Left hindlimb (tissue), 1 donor: ENCODE measurements around the gene MT3.
"Not testable (repeated sequence)": the region's sequence is repeated elsewhere in the genome, so short reads cannot be mapped to it uniquely, and the experiment has no call there.

Experiments
- DNase-seq: peaks from one replicate; pipeline ENCODE4 v3.0.0-alpha.2; 2018

The MT3 gene

DNA sequence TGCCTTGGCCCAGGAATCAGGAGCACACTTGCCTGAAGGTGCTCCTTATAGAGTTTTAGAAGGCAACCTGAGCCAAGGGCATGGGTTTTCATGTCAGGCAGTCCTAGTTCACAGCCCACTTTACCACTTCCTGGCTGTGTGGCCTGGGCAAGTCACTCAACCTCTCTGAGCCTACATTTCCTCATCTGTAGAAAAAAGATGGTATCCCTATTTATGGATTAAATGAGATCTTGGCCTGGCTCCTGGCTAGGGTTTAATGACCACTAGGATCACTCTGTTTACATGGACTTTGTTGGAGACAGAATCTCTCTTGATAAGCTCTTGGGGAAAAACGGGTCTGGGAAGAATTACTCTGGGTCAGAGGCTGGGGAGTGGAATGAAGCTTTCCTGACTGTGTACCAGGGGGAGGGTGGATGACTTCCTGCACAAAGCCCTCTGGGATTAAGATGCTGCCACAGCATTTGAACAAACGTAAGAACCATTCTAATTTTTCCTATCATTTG is 21.3 kb downstream of the MT3 start:
- DNase-seq: no peak

DNA sequence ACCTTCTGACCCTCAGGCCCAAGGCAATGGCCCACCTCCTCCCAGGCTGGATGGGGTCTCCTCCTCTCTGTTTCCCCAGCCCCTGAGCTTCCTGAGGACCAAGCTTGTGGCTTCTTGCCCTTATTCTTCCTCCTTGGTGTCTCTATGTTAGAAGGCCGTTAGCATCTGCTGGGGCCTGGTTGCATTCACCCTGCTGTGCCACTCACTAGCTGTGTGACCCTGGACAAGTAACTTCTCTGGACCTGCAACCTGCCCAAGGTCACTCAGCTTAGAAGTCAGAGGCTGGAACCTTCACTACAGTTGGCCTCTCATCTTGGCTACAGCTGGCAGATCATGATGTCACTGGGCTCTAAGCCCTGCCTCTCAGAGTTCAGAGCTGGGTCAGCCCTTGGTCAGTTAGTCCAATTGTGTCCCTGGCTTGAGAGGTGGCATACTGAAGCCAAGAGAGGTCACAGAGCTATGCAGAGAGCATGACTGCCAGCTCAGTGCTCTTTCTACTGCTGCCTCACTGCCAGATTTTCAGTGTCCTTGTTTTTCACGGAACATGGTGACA is 22.0 kb downstream of the MT3 start:
- DNase-seq: no peak

DNA sequence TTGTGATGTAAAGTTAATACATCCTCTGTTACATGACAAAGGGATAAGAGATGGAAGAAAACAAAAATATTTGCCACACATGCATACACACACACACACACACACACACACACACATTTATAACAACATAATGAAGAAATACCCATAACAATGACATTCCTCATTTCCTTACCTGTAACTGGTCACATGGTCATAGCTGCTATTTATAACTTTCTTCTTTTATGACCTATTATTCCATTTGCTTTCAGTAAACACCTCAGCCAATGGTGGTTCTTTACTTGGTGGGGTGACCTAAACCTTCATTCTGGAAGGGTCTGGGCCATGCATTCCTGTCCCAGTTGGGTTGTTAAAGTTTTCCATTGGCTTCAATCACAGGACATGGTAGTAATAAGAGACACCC is 24.4 kb downstream of the MT3 start:
- DNase-seq: no peak

DNA sequence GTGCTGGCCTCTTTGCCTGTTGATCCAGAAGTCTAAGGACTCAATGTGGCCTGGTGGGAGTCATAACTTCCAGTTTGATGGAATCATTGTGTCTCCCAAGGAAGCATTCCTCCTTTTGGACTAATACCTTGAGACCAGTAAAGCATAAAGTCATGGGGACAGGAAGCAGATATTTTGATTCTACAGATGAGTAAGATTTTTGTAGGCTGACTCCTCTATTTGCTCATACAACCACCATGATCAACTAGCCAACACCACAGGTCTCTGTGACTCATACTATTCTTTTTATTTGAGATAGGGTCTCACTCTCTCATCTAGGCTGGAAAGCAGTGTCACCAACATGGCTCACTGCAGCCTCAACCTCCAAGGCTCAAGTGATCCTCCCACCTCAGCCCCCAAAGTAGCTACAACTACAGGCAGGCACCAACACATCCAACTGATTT is 25.2 kb downstream of the MT3 start:
- DNase-seq: no peak

DNA sequence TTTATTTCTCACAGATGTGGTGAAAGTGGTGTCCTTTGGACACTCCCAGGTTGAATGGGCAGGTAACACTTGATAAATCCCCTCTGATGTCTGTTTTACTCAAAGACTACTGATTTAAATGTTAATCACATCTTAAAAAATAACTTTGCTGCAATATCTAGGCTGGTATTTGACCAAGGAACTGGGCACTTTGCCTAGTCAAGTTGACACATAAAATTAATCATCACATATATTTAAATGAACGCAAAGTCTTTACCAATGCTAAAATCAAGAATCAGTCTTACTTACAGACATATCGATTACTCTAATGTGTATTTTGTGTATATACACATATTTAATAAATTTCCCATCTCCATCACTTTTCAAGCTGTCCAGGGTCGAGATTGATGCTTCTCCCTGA is 26.0 kb downstream of the MT3 start:
- DNase-seq: no peak

DNA sequence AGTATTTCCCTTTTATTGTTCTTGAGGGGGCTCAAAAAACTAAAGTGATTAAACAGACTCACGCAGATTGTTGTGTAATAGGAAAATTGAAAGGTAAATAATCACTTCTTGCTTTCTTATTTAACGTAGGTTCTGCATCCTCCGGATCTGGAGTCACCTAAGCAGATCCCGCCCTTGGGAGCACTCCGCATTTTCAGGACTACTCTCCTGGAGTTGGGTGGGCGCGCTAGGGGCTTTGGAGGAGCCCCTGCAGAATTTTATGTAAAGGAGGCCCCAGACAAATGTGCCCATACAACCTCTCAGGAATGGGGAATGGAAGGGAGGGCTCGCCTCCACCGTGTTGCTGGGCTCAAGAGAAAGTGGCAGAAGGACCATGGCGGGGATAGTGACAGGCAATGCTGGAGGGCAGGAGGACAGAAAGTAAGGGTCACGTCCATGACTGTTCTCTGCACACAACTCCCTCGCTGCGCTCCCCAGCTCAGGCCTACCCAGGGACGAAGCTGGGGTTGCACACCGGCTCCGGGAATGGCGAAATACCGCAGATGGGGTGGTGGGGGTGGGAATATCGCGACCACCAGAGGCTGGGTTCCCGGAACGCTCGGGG is 27.4 kb downstream of the MT3 start:
- no peak for DNase-seq

DNA sequence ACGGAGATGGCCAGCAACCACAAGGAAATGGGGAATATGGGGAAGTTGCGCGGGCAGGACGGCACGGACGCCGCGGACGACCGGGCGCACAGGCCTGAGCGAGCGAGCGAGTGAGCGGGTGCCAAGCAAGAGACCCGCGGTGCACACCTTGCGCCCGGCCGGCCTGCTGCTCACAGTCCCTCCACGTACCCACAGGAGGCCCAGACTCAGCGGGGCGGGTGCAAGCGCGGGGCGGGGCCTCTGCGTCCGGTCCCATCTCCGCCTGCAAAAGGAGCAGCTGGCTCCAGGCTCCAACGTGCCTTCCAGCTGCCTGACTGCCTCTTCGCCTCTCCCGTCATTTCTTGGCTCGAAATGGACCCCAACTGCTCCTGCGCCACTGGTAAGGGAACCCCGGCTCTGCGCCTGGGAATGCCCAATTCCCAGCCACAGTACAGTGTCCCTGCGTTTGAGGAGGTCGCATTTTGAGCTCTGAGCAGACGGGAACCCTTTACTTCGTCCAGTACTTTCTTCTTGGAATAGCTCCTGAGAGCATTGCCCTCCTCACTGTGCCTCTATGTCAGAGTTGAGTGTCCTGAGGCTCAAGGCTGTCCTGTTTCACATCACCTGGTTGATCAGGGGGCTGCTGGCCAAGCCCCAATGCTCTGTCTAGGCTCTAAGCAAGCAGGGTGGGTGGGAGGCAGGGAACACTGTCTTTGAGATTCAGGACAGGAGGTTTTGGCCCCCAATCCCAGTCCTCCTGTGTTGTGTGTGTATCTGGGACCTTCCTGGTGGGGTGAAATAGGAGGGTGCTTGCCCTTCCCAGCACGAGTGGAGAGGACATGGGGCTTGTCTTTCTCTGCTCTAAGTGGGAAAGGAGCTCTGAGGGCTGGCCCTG is 28.1 kb downstream of the MT3 start:
- peak; percentile 81 for DNase-seq

DNA sequence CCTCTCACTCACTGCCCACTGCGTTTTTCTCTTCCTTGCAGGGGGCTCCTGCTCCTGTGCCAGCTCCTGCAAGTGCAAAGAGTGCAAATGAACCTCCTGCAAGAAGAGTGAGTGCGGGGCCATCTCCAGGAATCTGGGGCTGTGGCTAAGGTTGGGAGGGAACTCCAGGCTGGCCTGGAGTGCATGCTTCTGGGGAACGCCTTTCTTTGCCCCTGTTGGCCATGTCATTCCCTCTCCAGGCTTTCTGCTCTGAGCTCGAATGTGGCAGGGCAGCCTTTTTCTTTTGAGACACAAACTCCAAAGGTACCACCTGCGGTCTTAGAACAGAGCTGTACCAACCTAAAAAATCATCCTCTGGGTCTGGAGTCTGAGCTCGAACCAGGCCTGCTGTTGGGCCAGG is 28.8 kb downstream of the MT3 start:
- no peak for DNase-seq

DNA sequence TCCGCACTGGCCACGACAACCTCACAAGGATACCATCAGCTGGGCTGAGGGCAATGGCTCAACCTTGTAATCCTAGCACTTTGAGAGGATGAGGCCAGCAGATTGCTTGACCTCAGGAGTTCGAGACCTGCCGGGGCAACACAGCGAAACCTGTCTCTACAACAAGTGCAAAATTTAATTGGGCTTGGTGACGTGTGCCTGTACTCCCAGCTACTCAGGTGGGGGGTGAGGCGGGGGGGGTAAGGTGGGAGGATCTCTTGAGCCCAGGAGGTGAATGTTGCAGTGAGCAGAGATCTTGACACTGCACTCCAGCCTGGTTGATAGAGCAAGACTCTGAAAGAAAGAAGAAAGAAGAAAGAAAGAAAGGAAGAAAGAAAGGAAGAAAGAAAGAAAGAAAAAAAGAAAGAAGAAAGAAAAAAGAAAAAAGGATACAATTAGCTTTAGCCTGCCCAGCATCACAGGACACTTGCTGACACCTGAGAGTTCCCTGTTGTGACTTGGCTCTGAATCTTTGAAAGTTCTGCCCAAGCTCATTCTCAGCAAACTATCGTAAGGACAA is 31.1 kb downstream of the MT3 start:
- DNase-seq: no peak

DNA sequence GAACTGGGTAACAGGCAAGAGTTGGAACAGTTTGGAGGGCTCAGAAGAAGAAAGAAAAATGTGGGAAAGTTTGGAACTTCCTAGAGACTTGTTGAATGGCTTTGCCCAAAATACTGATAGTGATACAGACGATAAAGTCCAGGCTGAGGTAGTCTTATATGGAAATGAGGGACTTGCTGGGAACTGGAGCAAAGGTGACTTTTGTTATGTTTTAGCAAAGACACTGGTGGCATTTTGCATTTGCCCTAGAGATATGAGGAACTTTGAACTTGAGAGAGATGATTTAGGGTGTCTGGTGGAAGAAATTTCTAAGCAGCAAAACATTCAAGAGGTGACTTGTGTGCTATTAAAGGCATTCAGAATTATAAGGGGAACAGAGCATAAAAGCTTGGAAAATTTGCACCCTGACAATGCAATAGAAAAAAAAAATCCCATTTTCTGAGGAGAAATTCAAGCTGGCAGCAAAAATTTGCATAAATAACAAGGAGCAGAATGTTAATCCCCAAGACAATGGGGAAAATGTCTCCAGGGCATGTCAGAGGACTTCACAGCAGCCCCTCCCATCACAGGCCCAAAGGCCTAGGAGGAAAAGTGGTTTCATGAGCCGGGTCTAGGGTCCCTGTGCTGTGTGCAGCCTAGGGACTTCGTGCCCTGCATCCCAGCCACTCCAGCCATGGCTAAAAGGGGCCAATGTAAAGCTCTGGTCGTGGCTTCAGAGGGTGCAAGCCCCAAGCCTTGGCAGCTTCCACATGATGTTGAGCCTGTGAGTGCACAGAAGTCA is 32.5 kb downstream of the MT3 start:
- not testable (repeated sequence) for DNase-seq

DNA sequence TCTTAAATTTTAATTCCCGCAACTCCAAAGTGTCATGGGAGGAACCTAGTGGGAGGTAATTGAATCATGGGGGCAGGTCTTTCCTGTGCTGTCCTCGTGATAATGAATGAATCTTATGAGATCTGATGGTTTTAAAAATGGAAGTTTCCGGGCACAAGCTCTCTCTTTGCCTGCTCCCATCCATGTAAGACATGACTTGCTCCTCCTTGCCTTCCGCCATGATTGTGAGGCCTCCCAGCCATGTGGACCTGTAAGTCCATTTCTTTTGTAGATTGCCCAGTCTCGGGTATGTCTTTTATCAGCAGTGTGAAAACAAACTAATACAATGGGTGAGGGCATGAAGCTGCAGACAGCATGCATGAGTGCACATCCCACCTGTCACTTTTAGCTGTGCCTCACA is 33.9 kb downstream of the MT3 start:
- not testable (repeated sequence) for DNase-seq

DNA sequence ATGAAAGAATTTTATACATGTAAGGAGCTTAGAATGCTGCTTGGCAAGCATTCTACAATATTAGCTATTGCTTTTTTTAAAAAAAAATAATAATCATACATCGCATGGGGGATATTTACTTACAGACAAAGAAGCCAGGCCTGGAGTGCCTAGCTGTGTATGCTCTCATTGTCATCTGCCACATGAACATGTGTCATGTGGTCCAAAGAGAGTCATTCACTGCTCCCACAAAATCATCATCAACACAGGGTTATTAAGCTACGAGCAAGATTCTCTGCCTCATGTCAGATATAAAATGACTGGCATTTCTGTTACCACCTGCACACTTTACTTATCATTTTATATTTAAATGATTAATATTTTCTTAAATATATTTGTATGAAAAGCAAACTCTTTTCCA is 34.3 kb downstream of the MT3 start:
- DNase-seq: no peak

DNA sequence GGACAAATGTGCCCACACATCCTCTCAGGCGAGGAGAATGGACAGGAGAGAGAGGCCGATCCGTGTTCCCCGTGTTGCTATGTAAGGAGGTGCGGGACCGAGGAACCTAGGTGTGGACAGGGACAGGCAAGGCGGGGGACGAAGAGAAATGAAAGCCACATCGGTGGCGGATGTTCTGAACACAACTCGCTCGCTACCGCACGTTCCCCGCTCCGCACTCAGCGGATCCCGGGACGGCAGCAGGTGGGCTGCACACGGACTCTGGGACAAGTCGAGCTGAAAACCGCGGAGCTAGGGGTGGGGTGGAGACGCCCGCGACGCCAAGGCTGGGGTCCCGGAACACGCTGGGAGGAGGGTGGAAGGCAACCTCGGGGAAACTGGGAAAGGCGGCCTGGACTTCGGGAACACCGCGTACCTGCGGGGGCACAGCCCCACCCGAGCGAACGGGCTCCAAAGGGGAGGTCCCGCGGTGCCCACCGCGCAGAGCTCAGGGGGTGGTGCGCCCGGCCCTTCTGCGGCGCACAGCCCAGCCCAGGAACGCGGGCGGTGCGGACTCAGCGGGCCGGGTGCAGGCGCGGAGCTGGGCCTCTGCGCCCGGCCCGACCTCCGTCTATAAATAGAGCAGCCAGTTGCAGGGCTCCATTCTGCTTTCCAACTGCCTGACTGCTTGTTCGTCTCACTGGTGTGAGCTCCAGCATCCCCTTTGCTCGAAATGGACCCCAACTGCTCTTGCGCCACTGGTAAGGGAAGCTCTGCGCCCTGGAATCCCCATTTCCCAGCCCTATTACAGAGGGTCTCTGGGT is 36.0 kb downstream of the MT3 start, which contains the start of gene MT1E:
MT1E (plus strand) TSS at position 642 of the 803 bp plus-strand sequence; CDS start at position 713, 71 bp downstream.
- peak; percentile 76 for DNase-seq

DNA sequence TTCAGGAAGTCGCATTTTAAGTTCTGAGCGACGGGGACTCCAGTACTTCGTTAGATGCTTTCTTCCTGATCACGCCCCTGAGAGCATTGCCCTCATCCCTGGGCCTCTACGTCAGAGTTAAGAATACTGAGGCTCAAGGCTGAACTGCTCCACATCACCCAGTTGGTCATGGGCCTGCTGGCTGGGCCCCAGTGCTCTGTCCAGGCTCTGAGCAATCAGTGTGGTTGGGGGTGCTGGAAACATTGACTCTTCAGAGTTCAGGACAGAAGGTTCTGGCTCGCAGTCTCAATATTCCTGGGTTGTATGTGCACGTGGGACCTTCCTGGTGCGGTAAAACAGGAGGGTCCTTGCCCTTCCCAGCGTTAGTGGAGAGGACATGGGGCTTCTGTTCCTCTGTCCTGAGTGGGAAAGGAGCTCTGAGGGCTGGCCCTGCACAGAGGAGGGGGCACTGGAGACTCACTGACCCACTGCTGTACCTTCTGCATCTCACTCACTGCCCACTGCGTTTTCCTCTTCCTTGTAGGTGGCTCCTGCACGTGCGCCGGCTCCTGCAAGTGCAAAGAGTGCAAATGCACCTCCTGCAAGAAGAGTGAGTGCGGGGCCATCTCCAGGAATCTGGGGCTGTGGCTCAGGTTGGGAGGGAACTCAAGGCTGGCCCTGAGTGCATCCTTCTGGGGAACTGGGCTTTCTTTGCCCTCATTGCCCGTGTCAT is 36.8 kb downstream of the MT3 start:
- peak; percentile 52 for DNase-seq

DNA sequence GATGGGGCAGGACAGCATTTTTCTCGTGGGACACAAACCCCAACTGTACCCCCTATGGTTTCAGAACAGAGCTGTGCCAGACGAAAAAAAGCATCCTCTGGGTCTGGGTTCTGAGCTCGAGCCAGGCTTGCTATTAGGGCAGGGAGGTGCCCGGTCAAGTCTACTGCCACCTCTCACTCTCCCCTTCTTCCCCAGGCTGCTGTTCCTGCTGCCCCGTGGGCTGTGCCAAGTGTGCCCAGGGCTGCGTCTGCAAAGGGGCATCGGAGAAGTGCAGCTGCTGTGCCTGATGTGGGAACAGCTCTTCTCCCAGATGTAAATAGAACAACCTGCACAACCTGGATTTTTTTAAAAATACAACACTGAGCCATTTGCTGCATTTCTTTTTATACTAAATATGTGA is 37.4 kb downstream of the MT3 start:
- no peak for DNase-seq

DNA sequence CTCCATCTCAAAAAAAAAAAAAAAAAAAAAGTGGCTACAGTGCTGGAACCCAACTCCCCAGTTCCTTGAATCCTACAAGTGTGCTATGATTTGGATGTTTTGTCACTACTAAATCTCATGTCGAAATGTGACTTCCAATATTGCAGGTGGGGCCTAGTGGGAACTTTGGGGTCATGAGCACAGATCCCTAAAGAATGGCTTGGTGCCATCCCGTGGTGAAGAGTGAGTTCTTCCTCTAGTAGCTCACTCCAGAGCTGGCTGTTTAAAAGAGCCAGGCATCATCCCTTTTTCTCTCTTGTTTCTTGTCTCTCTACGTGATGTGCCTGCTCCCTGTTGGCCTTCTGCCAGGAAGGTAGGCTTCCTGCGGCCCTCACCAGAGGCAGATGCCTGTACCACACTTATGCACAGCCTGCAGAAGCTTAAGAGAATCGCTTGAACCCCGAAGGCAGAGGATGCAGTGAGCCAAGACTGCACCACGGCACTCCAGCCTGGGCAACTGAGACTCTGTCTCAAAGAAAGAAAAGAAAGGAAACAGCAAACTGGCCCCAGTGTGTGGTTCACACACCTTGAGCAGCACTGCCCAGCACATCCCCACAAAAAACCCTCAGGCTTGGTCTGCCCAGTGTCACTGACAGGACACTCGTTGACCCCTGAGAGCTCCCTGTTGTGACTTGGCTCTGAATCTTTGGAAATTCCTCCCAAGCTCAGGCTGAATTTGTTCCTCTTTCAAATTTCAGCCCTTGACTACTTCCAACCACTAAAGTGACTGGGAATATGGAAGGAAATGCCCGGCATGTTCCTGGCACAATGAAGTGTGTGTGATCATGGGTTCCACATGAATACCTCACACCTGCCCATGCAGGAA is 39.4 kb downstream of the MT3 start:
- DNase-seq: no peak

DNA sequence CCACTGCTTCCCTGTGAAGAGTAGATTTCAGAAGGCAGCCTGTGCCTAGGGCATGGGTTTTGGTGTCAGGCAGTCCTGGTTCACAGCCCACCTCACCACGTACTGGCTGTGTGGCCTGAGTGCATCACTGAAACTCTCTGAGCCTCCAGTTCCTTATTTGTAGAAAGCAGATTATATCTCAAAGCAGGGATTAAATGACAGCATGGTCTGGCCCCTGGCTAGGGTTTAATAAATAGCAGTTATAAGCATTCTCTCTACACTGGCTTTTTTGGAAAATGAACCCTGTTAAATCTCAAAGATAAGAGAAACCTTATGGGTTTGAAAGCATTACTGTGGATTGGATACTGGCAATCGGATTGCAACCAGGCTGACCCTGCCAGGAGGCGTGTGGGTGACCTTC is 40.2 kb downstream of the MT3 start:
- DNase-seq: no peak

DNA sequence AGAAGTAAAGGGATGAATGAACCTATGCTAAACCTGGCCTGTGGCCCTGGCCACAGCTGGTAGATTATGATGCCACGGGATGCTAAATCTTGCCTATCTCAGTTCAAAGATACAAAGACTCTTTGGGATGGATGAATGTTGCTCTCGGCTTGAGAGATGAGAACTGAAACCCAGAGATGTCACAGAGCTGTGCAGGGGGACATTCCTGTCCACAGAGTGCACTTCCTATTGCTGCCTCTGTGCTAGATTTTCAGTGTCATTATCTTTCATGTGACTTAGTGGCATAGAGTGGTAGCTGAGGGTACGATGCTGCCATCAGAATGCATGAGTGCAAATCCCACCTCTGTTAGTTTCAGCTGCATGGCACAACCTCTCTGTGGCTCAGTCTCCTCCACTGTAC is 40.8 kb downstream of the MT3 start:
- DNase-seq: no peak

DNA sequence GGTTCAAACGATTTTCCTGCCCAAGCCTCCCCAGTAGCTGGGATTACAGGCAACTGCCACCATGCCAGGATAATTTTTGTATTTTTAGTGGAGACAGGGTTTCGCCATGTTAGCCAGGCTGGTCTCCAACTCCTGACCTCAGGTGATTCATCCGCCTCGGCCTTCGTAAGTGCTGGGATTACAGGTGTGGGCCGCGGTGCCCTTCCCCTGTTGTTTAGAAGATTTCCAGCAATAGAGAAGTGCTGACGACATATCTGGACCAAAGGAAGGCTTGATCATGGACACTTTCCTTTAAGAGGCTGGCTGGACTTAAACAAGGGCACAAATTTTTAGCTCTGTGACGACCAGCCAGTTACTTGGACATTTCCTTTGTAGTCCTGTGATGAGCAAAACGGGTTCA is 41.9 kb downstream of the MT3 start:
- DNase-seq: no peak

DNA sequence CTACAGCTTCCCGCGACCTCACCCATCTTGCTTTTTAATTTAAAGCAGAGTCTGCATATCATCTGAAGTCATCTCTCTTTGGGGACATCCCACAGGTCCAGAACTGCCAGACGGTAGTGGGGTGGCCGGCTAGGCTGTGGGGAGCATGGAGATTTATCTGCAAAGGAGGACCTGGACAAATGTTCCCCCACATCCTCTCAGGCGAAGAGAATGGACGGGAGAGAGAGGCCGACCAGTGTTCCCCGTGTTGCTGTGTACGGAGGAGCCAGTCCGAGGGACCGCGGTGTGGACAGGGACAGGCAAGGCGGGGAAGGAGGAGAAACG is 42.5 kb downstream of the MT3 start:
- no peak for DNase-seq
